GM20000 (cell line): ENCODE measurements around the gene ERCC4.
A peak's percentile ranks its signal among the peaks of the same experiment; 100 is the strongest.

Experiments
- DNase-seq: peaks from one replicate; pipeline ENCODE4 v3.0.0; 2012; ENCODE audit warnings: low spot score
- TF ChIP-seq, protein P1 (sequence below): IDR thresholded peaks from 2 replicates; pipeline ENCODE4 v1.5.1; 2012; ENCODE audit warnings: mild to moderate bottlenecking, control low read depth; ENCODE audit errors: extremely low read depth, missing control alignments

ERCC4 gene

DNA sequence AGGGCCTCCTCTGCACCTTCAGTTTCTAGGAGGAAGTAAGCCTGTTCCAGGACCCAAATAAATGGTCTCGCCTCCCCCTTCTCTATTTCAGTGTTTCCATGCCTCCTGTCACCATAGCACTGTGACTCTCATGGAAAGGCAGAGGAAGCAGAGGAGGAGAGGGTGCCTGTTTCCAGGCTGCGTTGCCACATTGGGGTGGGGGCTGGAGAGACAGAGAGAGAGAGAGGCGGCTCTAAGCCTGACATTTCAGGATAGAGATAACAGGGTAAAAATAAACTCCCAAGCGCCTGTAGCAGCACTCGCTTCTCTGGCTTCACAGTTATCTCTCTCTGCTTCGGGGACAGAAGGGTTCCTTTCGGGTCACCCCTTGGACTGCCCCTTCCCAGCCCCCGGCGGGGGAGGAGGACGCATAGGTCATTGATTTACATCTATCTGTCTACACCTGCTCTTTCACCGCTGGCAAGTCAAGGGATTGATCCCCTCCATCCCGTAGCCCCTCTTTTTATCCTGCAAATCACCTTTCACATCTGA is 80.0 kb downstream of the ERCC4 start:
- DNase-seq = peak; percentile 20
- TF ChIP-seq, protein P1, sequence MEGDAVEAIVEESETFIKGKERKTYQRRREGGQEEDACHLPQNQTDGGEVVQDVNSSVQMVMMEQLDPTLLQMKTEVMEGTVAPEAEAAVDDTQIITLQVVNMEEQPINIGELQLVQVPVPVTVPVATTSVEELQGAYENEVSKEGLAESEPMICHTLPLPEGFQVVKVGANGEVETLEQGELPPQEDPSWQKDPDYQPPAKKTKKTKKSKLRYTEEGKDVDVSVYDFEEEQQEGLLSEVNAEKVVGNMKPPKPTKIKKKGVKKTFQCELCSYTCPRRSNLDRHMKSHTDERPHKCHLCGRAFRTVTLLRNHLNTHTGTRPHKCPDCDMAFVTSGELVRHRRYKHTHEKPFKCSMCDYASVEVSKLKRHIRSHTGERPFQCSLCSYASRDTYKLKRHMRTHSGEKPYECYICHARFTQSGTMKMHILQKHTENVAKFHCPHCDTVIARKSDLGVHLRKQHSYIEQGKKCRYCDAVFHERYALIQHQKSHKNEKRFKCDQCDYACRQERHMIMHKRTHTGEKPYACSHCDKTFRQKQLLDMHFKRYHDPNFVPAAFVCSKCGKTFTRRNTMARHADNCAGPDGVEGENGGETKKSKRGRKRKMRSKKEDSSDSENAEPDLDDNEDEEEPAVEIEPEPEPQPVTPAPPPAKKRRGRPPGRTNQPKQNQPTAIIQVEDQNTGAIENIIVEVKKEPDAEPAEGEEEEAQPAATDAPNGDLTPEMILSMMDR = no peak

DNA sequence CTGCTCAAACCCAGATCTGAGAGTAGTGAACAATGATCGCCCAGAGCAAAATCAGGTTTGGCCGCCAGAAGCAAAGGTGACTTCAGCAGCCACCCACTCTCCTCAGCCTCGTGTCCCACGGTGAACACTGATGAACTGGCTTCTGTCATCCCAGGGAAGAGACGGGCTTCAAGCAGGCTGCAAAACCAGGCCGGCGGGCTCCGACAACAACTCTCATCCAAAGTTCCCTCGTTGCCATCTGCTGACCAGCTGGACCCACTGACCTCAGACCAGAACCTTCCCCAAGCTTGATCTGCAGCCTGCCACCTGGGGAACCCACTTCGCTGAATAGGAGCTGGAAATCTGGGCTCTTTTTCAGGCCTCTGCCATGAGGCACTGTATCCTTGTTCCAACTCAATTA is 81.6 kb downstream of the ERCC4 start:
- TF ChIP-seq, protein P1 = no peak
- DNase-seq = no peak
